G401 (cell line): Measurements from ENCODE around the gene RPS6KB1. TPM values are rescaled to one million over a fixed set of nuclear protein-coding genes. Genes with fewer than 3 reads are reported as not detected.
"Not testable (repeated sequence)": the region's sequence is repeated elsewhere in the genome, so short reads cannot be mapped to it uniquely, and the experiment has no call there.

Experiments used
- DNase-seq: peaks from one replicate; pipeline ENCODE4 v3.0.0-alpha.2; 2015; ENCODE audit warnings: low spot score
- in situ Hi-C: cut with HindIII; loops from 2 replicates; pipeline ENCODE4 v1.10.0; 2016; ENCODE audit warnings: low sequenced_read_pairs, mixed read lengths
- total RNA-seq: library from RNA; depleted of rRNA; stranded (reverse); fragments of >200 nt; shearing (Covaris generic); gene quantifications from 2 replicates; pipeline ENCODE4 v1.2.3, GENCODE V29; 2014; rRNA removed

RPS6KB1 gene
- total RNA-seq, result 16.6 and 23.0 TPM in 2 replicates

GRCh38 chr17:59892924-59893675, at the start of gene RPS6KB1, which contains the start of gene TUBD1:
TSS of gene RPS6KB1 (plus strand) at chr17:59893121. CDS start at chr17:59893185, 64 bp downstream.
TSS of gene TUBD1 (minus strand) at chr17:59892943. CDS start at chr17:59891002, 1,941 bp downstream.
- in situ Hi-C loops, result no loop called here
- DNase-seq, result peak; percentile 98

- in situ Hi-C loops, result loop anchor here (10.0 kb wide), 1 partner anchor 90 kb away; no protein-coding TSS in a partner anchor
Observed at GRCh38 chr17:59844884-59845594, 47.9 kb upstream of the RPS6KB1 start.

GRCh38 chr17:59845595-59846393, 47.1 kb upstream of the RPS6KB1 start:
- DNase-seq, result peak; percentile 41
- in situ Hi-C loops, result loop anchor here (10.0 kb wide), 1 partner anchor 91 kb away; no protein-coding TSS in a partner anchor

More at GRCh38 chr17:59844884-59845594, 47.9 kb upstream of the RPS6KB1 start:
- no peak for DNase-seq

- in situ Hi-C loops, result loop anchor here (10.0 kb wide), 1 partner anchor 92 kb away; no protein-coding TSS in a partner anchor
- DNase-seq, result peak; percentile 42
Observed at GRCh38 chr17:59846394-59847165, 46.3 kb upstream of the RPS6KB1 start.

DNA sequence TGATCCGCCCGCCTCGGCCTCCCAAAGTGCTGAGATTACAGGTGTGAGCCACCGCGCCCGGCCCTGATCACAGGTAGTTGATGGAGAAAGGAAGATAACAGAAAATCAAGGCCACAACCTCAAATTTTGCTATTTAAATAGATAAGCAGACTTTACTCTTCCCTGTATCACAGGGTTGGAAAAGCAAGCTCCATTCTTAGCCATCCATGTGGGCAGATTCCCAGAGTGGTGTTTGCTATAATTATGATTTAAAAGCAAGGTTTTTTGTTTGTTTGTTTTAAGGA, 44.6 kb upstream of the RPS6KB1 start:
- DNase-seq, result no peak
- in situ Hi-C loops, result loop anchor here (10.0 kb wide), 1 partner anchor 94 kb away; no protein-coding TSS in a partner anchor

DNA sequence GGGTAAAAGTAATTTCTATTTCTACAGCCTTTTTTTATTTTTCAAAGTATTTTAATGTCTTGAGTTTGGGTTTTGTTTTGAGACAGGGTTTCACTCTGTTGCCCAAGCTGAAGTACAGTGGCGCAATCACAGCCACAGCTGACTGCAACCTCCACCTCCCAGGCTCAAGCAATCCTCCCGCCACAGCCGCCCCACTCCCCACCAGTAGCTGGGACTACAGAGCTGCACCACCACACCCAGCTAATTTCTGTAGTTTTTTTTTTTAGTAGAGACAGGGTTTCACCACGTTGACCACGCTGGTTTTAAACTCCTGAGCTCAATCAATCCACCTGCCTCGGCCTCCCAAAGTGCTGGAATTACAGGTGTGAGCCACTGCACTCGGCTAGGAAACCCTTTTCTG, 44.1 kb upstream of the RPS6KB1 start:
- no peak for DNase-seq
- in situ Hi-C loops, result loop anchor here (10.0 kb wide), 1 partner anchor 94 kb away; no protein-coding TSS in a partner anchor

- DNase-seq, in situ Hi-C loops: not testable (repeated sequence)
Observed at GRCh38 chr17:59850311-59850710, 42.6 kb upstream of the RPS6KB1 start.

GRCh38 chr17:59851439-59852375, 41.2 kb upstream of the RPS6KB1 start:
- in situ Hi-C loops, result no loop called here
- DNase-seq, result no peak

- DNase-seq, in situ Hi-C loops: not testable (repeated sequence)
Observed at GRCh38 chr17:59852847-59853167, 40.1 kb upstream of the RPS6KB1 start.

DNA sequence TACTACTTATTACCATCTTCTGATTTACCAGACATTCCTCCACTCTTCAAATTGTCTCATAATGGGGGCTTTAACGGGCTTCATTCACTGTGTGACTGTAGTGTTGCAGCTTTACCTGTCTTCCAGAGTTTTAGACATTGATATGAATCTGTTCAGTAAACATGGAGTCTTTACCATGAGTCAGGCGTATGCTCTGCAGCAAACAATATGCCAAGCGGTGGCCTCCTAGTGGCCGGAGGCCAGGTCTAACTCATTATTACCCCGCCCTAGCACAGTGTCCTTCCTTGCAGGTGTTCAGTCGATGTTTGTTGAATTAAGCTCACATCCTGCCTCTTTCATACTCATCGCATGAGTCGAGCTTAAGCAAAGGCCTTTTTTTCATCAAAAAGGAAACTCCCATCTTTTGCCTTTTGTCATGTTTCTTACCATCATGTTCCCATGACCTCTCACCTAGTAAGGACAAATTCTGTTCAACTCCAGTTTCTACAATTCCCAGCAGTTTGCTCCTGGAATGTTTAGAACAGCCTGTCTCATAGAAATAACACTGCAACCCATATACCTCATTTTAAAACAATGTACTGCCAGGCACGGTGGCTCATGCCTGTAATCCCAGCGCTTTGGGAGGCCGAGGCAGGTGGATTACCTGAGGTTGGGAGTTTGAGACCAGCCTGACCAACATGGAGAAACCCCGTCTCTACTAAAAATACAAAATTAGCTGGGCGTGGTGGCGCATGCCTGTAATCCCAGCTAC, 39.6 kb upstream of the RPS6KB1 start:
- DNase-seq, result no peak
- in situ Hi-C loops, result no loop called here

- DNase-seq, in situ Hi-C loops: not testable (repeated sequence)
Observed at GRCh38 chr17:59853919-59854729, 38.8 kb upstream of the RPS6KB1 start.

DNA sequence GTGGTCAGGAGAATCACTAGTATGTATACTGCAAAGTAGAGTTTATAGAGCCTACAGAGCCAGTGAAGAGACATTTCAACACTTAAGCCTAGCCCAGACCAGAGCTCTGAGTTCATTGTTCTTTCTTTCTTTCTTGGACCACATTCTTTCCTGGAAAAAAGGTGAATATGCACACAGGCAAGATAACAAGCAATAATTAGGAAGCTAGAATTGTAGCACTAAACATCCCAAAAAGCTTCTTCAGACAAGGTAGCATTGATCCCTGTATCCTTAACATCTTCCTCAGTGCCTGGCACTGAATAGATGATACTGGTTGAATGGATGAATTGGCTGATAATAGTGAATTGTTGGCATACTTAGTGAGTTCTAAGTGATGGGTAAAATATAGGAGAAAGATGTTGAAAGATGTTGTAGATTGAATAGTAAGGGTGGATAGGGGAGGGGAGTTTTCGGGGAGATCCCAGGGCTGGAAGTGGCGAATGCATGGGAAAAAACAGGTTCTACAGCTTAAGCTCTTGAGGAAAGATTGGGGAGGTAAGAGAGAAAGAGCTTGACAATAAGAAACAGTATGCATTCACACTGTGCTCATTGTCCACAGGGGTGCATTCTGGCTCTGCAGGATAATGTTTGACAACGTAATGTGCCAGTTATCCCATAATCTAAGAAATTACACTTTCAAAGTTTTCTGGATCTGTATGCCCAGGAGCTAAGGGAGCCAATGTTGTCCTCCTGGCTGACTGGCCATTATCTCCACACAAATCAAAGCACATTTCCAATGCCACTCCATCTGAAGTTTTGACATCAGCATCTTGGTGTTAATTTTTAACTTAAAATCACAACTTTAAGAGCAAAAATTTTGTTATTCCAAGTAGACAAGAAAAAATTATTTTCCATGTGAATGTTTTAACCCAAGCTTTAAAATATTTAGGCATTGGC, 35.8 kb upstream of the RPS6KB1 start:
- in situ Hi-C loops, result no loop called here
- no peak for DNase-seq

DNA sequence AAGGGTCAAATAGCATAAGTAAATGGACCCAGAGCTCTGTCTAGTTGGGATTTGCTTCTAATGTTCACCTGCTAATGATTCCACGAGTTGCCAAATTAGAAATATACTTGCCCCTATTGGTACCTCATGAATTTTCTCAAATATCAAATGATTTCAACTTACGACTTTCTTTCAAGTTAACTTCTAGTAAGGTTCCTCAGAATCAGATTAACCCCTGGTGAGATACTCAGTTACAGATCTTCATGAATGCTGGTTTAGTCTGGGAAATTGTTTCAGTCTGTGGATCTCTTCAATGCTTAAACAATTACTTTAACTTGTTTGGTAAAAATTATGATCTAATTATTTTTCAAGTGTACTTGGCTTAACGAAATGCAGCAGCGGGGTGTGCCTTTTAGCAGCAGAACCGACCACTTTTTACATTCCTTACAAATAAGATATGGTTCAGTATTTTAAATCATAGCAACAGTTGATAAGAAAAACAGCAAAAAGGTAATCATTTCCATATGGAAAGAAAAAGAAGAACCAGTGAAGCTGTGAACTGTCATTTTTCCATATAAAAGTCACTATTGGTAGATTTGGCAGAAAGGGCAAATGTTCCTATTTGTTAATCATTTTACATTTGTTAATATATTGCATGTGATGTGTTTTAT, 34.6 kb upstream of the RPS6KB1 start:
- in situ Hi-C loops, result no loop called here
- DNase-seq, result no peak

GRCh38 chr17:59858932-59859331, 34.0 kb upstream of the RPS6KB1 start:
- in situ Hi-C loops, result no loop called here
- no peak for DNase-seq
